ENCODE measurements around the gene FRAS1.

FRAS1 gene

GRCh38 chr4:78584863-78585547 lies 527.9 kb downstream of the FRAS1 start:
- DNase-seq (ENCODE audit: low spot score) = no peak

GRCh38 chr4:78585633-78586032 lies 528.5 kb downstream of the FRAS1 start:
- no peak for DNase-seq (ENCODE audit: low spot score)

GRCh38 chr4:78588894-78589545 lies 531.9 kb downstream of the FRAS1 start:
- no peak for DNase-seq (ENCODE audit: low spot score)

GRCh38 chr4:78591404-78591803 lies 534.3 kb downstream of the FRAS1 start:
- no peak for DNase-seq (ENCODE audit: low spot score)

- peak; percentile 51 for DNase-seq (ENCODE audit: low spot score)
These were observed 535.1 kb downstream of the FRAS1 start for GRCh38 chr4:78592088-78592783.

All from NAMALWA (cell line).